ENCODE measurements around the gene PDCD1.
"Not testable (repeated sequence)": the region's sequence is repeated elsewhere in the genome, so short reads cannot be mapped to it uniquely, and the experiment has no call there.

The PDCD1 gene

GRCh38 chr2:241813644-241814392, 44.9 kb downstream of the PDCD1 start:
- no peak for DNase-seq (ENCODE audit: low read depth)

- no peak for DNase-seq (ENCODE audit: low read depth)
These were observed 45.7 kb downstream of the PDCD1 start for GRCh38 chr2:241812730-241813643.

GRCh38 chr2:241811952-241812729, 46.6 kb downstream of the PDCD1 start:
- DNase-seq (ENCODE audit: low read depth): no peak

DNA sequence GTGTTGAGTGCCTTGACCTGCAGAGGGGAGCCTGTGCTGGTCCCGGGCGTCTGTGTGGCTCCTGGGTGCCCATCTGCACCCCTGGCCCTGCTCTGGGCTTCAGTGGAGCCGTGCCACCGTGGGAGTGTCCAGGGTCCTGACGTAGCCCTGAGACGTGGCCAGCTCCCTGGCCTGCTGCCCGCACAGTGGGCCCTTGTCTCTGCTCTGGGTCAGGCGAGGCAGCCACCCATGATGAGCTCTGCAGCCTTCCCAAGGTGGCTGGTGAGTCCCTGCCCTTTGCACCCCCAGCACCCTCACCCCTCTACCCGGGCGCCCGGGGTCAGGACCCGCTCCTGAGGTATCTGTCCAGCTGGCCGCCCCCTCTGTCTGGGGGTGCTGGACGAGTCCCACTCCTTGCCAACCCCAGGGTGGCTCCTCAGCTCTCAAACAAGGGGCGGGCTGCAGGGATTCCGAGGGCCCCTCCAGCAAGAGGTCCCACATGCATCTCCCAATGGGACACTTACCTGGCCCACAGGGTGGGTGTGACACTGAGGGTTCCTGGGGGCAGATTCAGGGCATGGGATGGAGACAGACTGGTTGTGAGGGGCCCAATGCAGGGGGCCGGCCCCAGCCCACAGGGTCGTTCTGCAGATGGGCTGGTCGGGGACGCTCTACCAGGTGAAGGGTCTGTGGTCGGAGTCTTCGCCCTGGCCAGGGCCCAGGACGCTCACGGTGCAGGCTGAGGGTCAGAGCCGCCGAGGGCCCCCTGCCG, 47.3 kb downstream of the PDCD1 start:
- no peak for DNase-seq (ENCODE audit: low read depth)

GRCh38 chr2:241810307-241811200, 48.1 kb downstream of the PDCD1 start:
- DNase-seq (ENCODE audit: low read depth): no peak

DNA sequence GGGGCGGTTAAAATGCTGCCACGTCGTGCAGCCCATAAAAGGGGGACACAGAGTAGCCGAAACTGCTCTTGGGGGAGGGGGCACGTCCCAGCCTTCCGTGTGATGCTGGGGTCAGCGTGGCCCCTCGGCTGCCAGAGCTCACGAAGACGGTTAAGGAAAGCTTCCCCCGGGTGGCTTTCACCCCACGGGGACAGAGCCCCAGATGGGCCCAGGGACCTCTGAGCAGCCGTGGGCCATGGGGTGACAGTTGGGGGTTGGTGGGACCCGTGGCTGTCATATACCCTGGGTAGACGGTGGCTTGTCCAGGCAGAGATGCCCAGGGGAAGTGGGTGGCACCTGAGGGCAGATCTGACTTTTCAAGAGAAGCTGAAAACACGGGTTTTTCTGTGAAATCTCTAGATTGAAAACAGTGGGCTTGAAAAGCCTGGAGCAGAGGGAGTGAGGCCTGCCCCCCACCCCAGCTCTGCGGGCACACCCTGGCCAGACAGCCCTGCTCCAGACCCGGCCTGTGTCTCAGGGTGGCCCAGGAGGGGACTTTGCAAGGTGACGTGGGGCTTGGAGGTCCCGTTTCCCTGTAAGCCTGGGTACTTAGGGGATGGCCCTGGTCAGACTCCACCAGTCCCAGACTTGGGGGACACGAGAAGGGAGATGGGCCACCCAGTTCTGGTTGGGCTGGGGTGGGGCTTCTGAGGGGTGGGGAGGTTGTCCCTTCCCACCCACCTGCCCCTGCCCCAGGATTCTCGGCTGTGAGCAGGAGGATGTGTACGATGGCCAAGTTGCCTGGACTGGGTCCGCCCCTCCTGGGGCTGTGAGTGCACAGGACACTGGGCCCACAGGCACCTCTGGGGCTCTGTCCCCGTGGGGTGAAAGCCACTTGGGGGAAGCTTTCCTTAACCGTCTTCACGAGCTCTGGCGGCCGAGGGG, 49.0 kb downstream of the PDCD1 start:
- no peak for DNase-seq (ENCODE audit: low read depth)

- no peak for DNase-seq (ENCODE audit: low read depth)
These were observed 49.8 kb downstream of the PDCD1 start, which contains the start of gene NEU4 for GRCh38 chr2:241808721-241809382. TSS of gene NEU4 (plus strand) at chr2:241809193. CDS start at chr2:241814485, 5,292 bp downstream.

DNA sequence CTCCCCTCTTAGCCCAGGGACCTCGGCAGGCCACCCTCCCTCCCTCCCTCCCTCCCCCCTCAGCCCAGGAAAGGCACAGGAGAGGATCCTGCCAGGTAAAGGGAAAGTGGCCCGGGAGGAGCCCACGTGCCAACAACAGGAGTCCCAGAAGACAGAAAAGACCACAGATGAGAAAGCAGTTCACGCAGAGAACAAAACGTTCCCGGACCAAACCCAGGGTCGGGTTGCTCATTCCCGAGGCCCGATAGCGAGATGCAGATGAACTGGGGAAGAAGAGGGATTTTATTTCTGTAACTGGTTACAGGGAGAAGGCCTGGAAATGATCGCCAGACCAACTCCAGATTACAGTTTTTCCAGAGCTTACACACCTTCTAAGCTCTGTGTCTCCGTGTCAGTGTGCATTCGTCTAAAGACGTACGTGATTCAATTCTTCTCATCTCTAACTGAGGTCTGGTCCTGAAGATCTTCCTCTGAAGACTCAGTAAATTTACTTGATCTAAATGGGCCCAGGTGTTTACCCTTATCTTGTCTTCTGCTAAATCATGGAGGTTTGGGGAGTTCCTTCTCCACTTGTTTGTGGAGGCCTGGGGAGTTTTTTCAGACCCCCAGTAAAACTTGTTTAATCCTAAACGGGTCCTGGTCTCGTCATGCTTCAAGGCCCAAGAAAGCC, 50.5 kb downstream of the PDCD1 start:
- DNase-seq (ENCODE audit: low read depth): no peak

DNA sequence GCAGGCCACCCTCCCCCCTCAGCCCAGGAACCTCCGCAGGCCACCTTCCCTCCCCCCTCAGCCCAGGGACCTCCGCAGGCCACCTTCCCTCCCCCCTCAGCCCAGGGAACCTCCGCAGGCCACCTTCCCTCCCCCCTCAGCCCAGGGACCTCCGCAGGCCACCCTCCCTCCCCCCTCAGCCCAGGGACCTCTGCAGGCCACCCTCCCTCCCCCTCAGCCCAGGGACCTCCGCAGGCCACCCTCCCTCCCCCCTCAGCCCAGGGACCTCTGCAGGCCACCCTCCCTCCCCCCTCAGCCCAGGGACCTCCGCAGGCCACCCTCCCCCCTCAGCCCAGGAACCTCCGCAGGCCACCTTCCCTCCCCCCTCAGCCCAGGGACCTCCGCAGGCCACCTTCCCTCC, 52.5 kb downstream of the PDCD1 start:
- not testable (repeated sequence) for DNase-seq (ENCODE audit: low read depth)

- DNase-seq (ENCODE audit: low read depth): peak; percentile 75
These were observed 54.1 kb downstream of the PDCD1 start for GRCh38 chr2:241804326-241805229.

DNA sequence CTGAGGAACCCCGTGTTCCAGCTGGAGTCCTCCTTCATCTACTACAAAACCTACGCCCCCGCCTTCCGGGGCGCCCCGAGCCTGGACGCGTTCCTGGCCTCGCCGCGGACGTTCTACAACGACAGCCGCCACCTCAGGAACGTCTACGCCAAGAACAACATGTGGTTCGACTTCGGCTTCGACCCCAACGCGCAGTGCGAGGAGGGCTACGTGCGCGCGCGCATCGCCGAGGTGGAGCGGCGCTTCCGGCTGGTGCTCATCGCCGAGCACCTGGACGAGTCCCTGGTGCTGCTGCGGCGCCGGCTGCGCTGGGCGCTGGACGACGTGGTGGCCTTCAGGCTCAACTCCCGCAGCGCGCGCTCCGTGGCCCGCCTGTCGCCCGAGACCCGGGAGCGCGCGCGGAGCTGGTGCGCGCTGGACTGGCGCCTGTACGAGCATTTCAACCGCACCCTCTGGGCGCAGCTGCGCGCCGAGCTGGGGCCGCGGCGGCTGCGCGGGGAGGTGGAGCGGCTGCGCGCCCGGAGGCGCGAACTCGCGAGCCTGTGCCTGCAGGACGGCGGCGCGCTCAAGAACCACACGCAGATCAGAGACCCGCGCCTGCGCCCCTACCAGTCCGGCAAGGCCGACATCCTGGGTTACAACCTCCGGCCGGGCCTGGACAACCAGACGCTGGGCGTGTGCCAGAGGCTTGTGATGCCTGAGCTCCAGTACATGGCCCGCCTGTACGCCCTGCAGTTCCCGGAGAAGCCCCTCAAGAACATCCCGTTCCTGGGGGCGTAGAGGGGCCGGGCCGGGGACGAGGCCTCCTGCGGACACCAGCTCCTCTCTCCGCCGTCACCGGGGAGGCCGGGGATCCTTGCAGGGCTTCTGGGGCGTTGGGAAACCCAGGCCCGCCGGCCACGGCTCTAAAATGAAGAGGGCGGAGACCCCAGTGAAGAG, 55.0 kb downstream of the PDCD1 start:
- DNase-seq (ENCODE audit: low read depth): peak; percentile 44

DNA sequence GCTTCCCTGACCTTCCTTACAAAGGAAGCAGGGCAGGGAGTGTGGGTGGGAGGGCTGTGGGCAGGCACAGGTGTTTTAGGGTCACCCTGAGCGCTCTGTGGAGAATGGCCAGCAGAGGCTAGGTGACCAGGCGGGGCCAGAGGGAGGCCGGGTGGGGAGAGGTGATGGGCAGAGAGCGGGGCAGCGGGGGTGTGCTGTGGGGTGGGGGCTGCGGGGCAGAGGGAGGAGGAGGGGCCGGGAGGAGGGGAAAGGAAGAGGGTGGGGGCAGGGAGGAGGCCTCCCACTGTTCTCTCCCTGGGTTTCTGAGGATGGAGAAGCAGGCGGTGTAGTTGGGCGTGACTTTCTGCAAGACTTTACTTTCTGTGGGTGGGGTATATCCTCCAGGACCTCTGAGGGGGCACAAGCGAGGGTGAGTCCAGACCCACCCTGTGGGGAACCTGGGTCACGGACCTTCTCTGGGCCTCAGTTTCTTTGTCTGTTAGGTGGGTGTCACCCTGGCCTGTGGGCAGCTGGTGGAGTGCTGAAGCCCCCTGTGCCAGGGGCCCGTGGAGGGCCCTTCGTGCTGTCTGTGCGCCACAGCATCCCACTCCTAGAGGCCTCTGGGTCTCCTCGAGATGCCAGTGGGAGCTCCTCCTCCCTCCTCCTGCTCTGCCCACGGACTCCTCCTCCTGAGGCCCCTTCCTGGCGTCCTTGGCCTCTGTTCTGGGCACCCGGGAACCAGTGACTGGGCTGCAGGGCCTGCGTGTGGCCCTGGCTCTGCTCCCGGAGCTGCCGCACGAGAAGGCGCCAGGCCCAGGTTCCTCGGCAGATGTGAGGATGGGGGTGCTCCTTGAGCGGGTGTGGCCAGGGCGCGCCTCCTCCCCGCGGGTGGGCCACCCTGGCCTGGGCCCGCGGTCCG, 56.0 kb downstream of the PDCD1 start:
- DNase-seq (ENCODE audit: low read depth): no peak

DNA sequence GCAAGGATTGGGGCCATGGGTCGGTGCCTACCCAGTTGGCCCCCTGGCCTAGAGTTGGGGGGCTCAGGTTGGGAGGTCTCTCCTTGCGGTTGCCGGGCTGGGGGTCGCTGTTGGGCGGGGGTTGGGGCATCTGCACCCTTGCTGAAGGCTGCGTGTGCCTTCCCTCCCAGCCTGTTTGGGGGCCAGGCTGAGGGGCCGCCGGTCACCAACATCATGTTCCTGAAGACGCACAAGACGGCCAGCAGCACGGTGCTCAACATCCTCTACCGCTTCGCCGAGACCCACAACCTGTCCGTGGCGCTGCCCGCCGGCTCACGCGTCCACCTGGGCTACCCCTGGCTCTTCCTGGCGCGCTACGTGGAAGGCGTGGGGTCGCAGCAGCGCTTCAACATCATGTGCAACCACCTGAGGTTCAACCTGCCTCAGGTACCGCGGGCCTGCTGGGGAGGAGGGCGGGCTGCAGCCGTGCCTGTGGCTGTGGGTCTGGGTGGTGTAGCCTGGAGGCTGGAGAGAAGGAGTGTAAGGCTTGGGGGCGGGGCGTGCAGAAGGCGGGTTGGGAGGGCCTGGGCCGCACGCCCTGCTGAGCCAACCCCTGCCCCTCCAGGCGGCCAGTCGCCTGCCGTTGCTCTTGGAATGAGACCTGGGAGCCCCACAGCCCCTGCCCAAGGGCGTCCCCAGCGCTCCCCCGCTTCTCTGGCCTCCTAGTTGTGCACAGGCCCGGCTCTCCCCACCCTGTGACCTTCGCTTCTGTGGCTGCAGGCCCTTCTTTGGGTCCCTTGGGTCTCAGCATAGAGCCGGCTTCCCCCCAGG, 56.9 kb downstream of the PDCD1 start:
- DNase-seq (ENCODE audit: low read depth): no peak

All from CMK (cell line).